ENCODE results near the gene CFAP119. TPM values are rescaled to one million over a fixed set of nuclear protein-coding genes. Genes with fewer than 3 reads are reported as not detected.

Gene CFAP119
- total and polyA plus RNA-seq, 10 of the 15 experiments (the other 5 are each of a cell fraction or from before 2014, with no cell fraction given) = 2.2 to 9.4 (median 4.3) TPM

- in situ Hi-C loops (cut with MboI) = loop anchor here (25.0 kb wide), 1 partner anchor 1126 kb away; no protein-coding TSS in a partner anchor
- intact Hi-C loops (cut with micrococcal nuclease; ENCODE audit: unreplicated experiment) = loop anchor here (5.0 kb wide), 2 partner anchors 104 to 161 kb away; partner anchors contain the start of genes FBRS and FBXL19
Observed at GRCh38 chr16:30761427-30761927, 385 bp downstream of the CFAP119 start.

GRCh38 chr16:30760577-30761426 is 1.1 kb downstream of the CFAP119 start:
- peak; percentile 27 for FAIRE-seq
- BruUV-seq (replicated peaks) = TSS peak; percentile 70
- 0 out of 2 replicates have a peak, but pooled peaks have one; percentile 2 for TF ChIP-seq RUNX3 (IDR thresholded peaks at IDR 0.05; ENCODE audit: low read length)
- TF ChIP-seq, protein P1, sequence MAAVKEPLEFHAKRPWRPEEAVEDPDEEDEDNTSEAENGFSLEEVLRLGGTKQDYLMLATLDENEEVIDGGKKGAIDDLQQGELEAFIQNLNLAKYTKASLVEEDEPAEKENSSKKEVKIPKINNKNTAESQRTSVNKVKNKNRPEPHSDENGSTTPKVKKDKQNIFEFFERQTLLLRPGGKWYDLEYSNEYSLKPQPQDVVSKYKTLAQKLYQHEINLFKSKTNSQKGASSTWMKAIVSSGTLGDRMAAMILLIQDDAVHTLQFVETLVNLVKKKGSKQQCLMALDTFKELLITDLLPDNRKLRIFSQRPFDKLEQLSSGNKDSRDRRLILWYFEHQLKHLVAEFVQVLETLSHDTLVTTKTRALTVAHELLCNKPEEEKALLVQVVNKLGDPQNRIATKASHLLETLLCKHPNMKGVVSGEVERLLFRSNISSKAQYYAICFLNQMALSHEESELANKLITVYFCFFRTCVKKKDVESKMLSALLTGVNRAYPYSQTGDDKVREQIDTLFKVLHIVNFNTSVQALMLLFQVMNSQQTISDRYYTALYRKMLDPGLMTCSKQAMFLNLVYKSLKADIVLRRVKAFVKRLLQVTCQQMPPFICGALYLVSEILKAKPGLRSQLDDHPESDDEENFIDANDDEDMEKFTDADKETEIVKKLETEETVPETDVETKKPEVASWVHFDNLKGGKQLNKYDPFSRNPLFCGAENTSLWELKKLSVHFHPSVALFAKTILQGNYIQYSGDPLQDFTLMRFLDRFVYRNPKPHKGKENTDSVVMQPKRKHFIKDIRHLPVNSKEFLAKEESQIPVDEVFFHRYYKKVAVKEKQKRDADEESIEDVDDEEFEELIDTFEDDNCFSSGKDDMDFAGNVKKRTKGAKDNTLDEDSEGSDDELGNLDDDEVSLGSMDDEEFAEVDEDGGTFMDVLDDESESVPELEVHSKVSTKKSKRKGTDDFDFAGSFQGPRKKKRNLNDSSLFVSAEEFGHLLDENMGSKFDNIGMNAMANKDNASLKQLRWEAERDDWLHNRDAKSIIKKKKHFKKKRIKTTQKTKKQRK (IDR thresholded peaks at IDR 0.05; ENCODE audit: low read depth, low read length) = no peak

More at GRCh38 chr16:30761427-30761927, 385 bp downstream of the CFAP119 start:
- FAIRE-seq (peak; percentile 52), DNase-seq (ENCODE audit: low read depth, low spot score) (no peak), ATAC-seq (peak; percentile 65)
- under 1% methylated on average over 60 of the region's 64 CpGs for WGBS (ENCODE audit: insufficient coverage, insufficient replicate concordance, low lambda C conversion rate, missing lambda C conversion rate)
- H3K9ac ChIP-seq (ENCODE audit: control insufficient read depth, insufficient read depth, low read length) = peak overlapping the region; percentile 65
- peaks cover 16 to 23% of the 10 kb centered on the region in 2 experiments; a peak in 3 of 4 replicates for H3K36me3 ChIP-seq (ENCODE audit: control insufficient read depth in 2 of 2, insufficient read depth in 2 of 2, low read length in 1 of 2)
- no TSS peak for BruUV-seq (replicated peaks)
- peak overlapping the region; percentile 74 for H3K27ac ChIP-seq (ENCODE audit: control insufficient read depth, insufficient read depth)
- CTCF ChIA-PET = interaction anchor here (0.6 kb wide), 1 partner anchor 11 kb away, joined by 3 read pairs; no protein-coding TSS in a partner anchor
- H3K4me1 ChIP-seq (ENCODE audit: control insufficient read depth, insufficient read depth, low read length) = peaks cover 9% of the 10 kb centered on the region
- peak overlapping the region; percentile 83 for H3K4me3 ChIP-seq
- 0 out of 2 replicates have a peak, but pooled peaks have one; percentile 1 for TF ChIP-seq TCF12 (IDR thresholded peaks at IDR 0.05; ENCODE audit: low read depth, low read length)
- 0 out of 2 replicates have a peak, but pooled peaks have one; percentile 19 for TF ChIP-seq EED (IDR thresholded peaks at IDR 0.05; ENCODE audit: low read depth)
- 0 out of 2 replicates have a peak, but pooled peaks have one; percentile 19 for TF ChIP-seq TAF1 (IDR thresholded peaks at IDR 0.05; ENCODE audit: borderline replicate concordance, low read depth, low read length)
- peak; percentile 44; the same call in 1 of the 2 replicates for TF ChIP-seq GATAD2B (conservative IDR thresholded peaks at IDR 0.05; ENCODE audit: low read depth)
- TF ChIP-seq PAX5 (IDR thresholded peaks at IDR 0.05; ENCODE audit: borderline replicate concordance, low read depth, low read length) = no peak
- H4K20me1 ChIP-seq (ENCODE audit: control insufficient read depth, insufficient read depth) = no peaks in the 10 kb centered on the region
- peak overlapping the region; percentile 94 for H2AFZ ChIP-seq (ENCODE audit: control insufficient read depth, low read depth, low read length)
- no peaks in the 10 kb centered on the region for H3K27me3 ChIP-seq (replicated peaks in 1 of 2; ENCODE audit: control insufficient read depth in 2 of 2, insufficient read depth in 2 of 2, low read length in 1 of 2)
- RAD21 ChIA-PET (ENCODE audit: unreplicated experiment) = no interaction called here
- POLR2A ChIA-PET = no interaction called here
- peak overlapping the region; percentile 93 for H3K4me2 ChIP-seq (ENCODE audit: control insufficient read depth, insufficient read depth)
- H3K79me2 ChIP-seq (ENCODE audit: control insufficient read depth, insufficient read depth, low read length) = peaks cover 15% of the 10 kb centered on the region
- SMC1A ChIA-PET (ENCODE audit: uncharacterized antibody, unreplicated experiment) = interaction anchor here (1.8 kb wide), 1 partner anchor 180 kb away, joined by 5 read pairs; no protein-coding TSS in a partner anchor
- H3K9me3 ChIP-seq (replicated peaks; ENCODE audit: control insufficient read depth, insufficient read depth, low read length) = no peaks in the 10 kb centered on the region

More at GRCh38 chr16:30760577-30761426, 1.1 kb downstream of the CFAP119 start:
- ChIA-PET POLR2A (interaction anchor here (0.5 to 1.6 kb wide), 3 partner anchors 13 to 67 kb away, joined by 4 to 9 read pairs (median 4); partner anchors contain the start of gene PHKG2), SMC1A (ENCODE audit: uncharacterized antibody, unreplicated experiment) (interaction anchor here (1.8 kb wide), 1 partner anchor 181 kb away, joined by 5 read pairs; no protein-coding TSS in a partner anchor), CTCF (interaction anchor here (0.6 to 0.8 kb wide), 2 partner anchors 11 to 67 kb away, joined by 3 read pairs; no protein-coding TSS in a partner anchor), RAD21 (ENCODE audit: unreplicated experiment) (no interaction called here)
- WGBS (ENCODE audit: insufficient coverage, insufficient replicate concordance, low lambda C conversion rate, missing lambda C conversion rate) = 12% methylated on average over 26 of the region's 26 CpGs
- H3K4me1 ChIP-seq (ENCODE audit: control insufficient read depth, insufficient read depth, low read length) = peaks cover 9% of the 10 kb centered on the region
- intact Hi-C loops (cut with micrococcal nuclease; ENCODE audit: unreplicated experiment) (loop anchor here (5.0 kb wide), 2 partner anchors 104 to 161 kb away; partner anchors contain the start of genes FBRS and FBXL19), in situ Hi-C loops (cut with MboI) (loop anchor here (25.0 kb wide), 1 partner anchor 1126 kb away; no protein-coding TSS in a partner anchor)
- H3K4me2 ChIP-seq (ENCODE audit: control insufficient read depth, insufficient read depth) = peak overlapping the region; percentile 93
- peak overlapping the region; percentile 65 for H3K9ac ChIP-seq (ENCODE audit: control insufficient read depth, insufficient read depth, low read length)
- H3K27ac ChIP-seq (ENCODE audit: control insufficient read depth, insufficient read depth) = peak overlapping the region; percentile 74
- H3K4me3 ChIP-seq = peak overlapping the region; percentile 83
- no peaks in the 10 kb centered on the region for H4K20me1 ChIP-seq (ENCODE audit: control insufficient read depth, insufficient read depth)
- no peak for ATAC-seq
- no peaks in the 10 kb centered on the region for H3K27me3 ChIP-seq (replicated peaks in 1 of 2; ENCODE audit: control insufficient read depth in 2 of 2, insufficient read depth in 2 of 2, low read length in 1 of 2)
- no peaks in the 10 kb centered on the region for H3K9me3 ChIP-seq (replicated peaks; ENCODE audit: control insufficient read depth, insufficient read depth, low read length)
- peaks cover 14 to 20% of the 10 kb centered on the region in 2 experiments; a peak in 3 of 4 replicates for H3K36me3 ChIP-seq (ENCODE audit: control insufficient read depth in 2 of 2, insufficient read depth in 2 of 2, low read length in 1 of 2)
- H3K79me2 ChIP-seq (ENCODE audit: control insufficient read depth, insufficient read depth, low read length) = peaks cover 15% of the 10 kb centered on the region
- peak overlapping the region; percentile 94 for H2AFZ ChIP-seq (ENCODE audit: control insufficient read depth, low read depth, low read length)
- DNase-seq (ENCODE audit: low read depth, low spot score) = no peak

Measured in GM12878 (cell line).